Neural cell (in vitro differentiated cells): ENCODE measurements around the gene LCLAT1. TPM values are rescaled to one million over a fixed set of nuclear protein-coding genes. Genes with fewer than 3 reads are reported as not detected.

Experiments
- H2AFZ ChIP-seq: fragments of 200-600, 300-800 bp; sonication (generic), shearing (Covaris generic); 2 replicates; pipeline ENCODE4 v1.6.0; 2014; ENCODE audit warnings: low read depth, mild to moderate bottlenecking, antibody characterized with exemption, low read length, moderate library complexity
- H3F3A ChIP-seq: fragments of 200-600 bp; shearing (Covaris generic); 2 replicates; pipeline ENCODE4 v1.6.1; 2016; ENCODE audit warnings: mild to moderate bottlenecking, moderate library complexity, mixed read lengths, antibody characterized with exemption, low read length; ENCODE audit not compliant: insufficient read depth, poor library complexity, severe bottlenecking
- H3K27ac ChIP-seq: fragments of 200-600, 300-800 bp; sonication (generic), shearing (Covaris generic); 2 replicates; pipeline ENCODE4 v1.5.1; 2014; ENCODE audit warnings: mild to moderate bottlenecking, low read length, moderate library complexity
- H3K27me3 ChIP-seq: fragments of 300-800, 200-600 bp; sonication (generic), shearing (Covaris generic); 2 replicates; pipeline ENCODE4 v1.6.0; 2014; ENCODE audit warnings: mild to moderate bottlenecking, low read depth, low read length, moderate library complexity; ENCODE audit not compliant: insufficient read depth
- H3K36me3 ChIP-seq: fragments of 300-800, 200-600 bp; sonication (generic), shearing (Covaris generic); 2 replicates; pipeline ENCODE4 v1.5.1; 2014; ENCODE audit warnings: mild to moderate bottlenecking, antibody characterized with exemption, low read length, moderate library complexity; ENCODE audit not compliant: insufficient read depth
- H3K4me2 ChIP-seq: fragments of 300-800, 200-600 bp; sonication (generic), shearing (Covaris generic); 2 replicates; pipeline ENCODE4 v1.6.0; 2014; ENCODE audit warnings: mild to moderate bottlenecking, low read length
- H3K4me3 ChIP-seq: fragments of 300-800, 200-600 bp; sonication (generic), shearing (Covaris generic); 2 replicates; pipeline ENCODE4 v1.5.1; 2014; ENCODE audit warnings: mild to moderate bottlenecking, low read length, moderate library complexity
- H3K79me2 ChIP-seq: fragments of 200-600 bp; shearing (Covaris generic); replicated peaks from 2 replicates; pipeline ENCODE4 v1.6.0; 2014; ENCODE audit warnings: mild to moderate bottlenecking, low read length, moderate library complexity; ENCODE audit not compliant: insufficient read depth
- H3K9ac ChIP-seq: fragments of 300-800, 200-600 bp; sonication (generic), shearing (Covaris generic); 2 replicates; pipeline ENCODE4 v1.6.1; 2016; ENCODE audit warnings: mild to moderate bottlenecking, low read length, mixed read lengths
- H3K9me2 ChIP-seq: fragments of 200-600 bp; shearing (Covaris generic); 2 replicates; pipeline ENCODE4 v1.6.1; 2016; ENCODE audit warnings: mild to moderate bottlenecking, low read length, mixed read lengths; ENCODE audit not compliant: insufficient read depth
- H3K9me3 ChIP-seq: fragments of 200-600, 300-800 bp; sonication (generic), shearing (Covaris generic); 2 replicates; pipeline ENCODE4 v1.6.1; 2016; ENCODE audit warnings: mild to moderate bottlenecking, mixed run types, low read length, moderate library complexity, mixed read lengths
- H4K20me1 ChIP-seq: fragments of 200-600 bp; shearing (Covaris generic); 2 replicates; pipeline ENCODE4 v1.6.1; 2016; ENCODE audit warnings: mild to moderate bottlenecking, mixed run types; ENCODE audit not compliant: insufficient read depth
- CTCF ChIP-seq: fragments of 450-650 bp; IDR thresholded peaks from 2 replicates; pipeline ENCODE4 v1.5.1; 2014; ENCODE audit warnings: antibody characterized with exemption, mild to moderate bottlenecking, moderate library complexity; ENCODE audit not compliant: poor library complexity, severe bottlenecking
- EP300 ChIP-seq: fragments of 450-650 bp; conservative IDR thresholded peaks from 2 replicates; pipeline ENCODE4 v1.6.1; 2014; ENCODE audit warnings: antibody characterized with exemption, mild to moderate bottlenecking, moderate library complexity; ENCODE audit not compliant: poor library complexity, severe bottlenecking
- EZH2 ChIP-seq: fragments of 200-600, 300-800 bp; shearing (Covaris generic), sonication (generic); IDR thresholded peaks from 2 replicates; pipeline ENCODE4 v1.6.1; 2014; ENCODE audit warnings: antibody characterized with exemption, low read length, borderline replicate concordance, mild to moderate bottlenecking; ENCODE audit not compliant: insufficient read depth, poor library complexity, severe bottlenecking
- MXI1 ChIP-seq: fragments of 450-650 bp; conservative IDR thresholded peaks from 2 replicates; pipeline ENCODE4 v1.6.1; 2014; ENCODE audit warnings: antibody characterized with exemption, mild to moderate bottlenecking; ENCODE audit not compliant: poor library complexity, severe bottlenecking
- POLR2AphosphoS5 ChIP-seq: IDR thresholded peaks from 2 replicates; pipeline ENCODE4 v1.6.1; 2012
- RAD21 ChIP-seq: fragments of 450-650 bp; conservative IDR thresholded peaks from 2 replicates; pipeline ENCODE4 v1.6.1; 2014; ENCODE audit warnings: antibody characterized with exemption, mild to moderate bottlenecking, moderate library complexity
- SMC3 ChIP-seq: fragments of 450-650 bp; conservative IDR thresholded peaks from 2 replicates; pipeline ENCODE4 v1.6.1; 2014; ENCODE audit warnings: antibody characterized with exemption, mild to moderate bottlenecking, moderate library complexity; ENCODE audit not compliant: poor library complexity
- TAF1 ChIP-seq: IDR thresholded peaks from 2 replicates; pipeline ENCODE4 v1.6.1; 2012; ENCODE audit warnings: low read depth
- polyA plus RNA-seq: library from polyadenylated mRNA; depleted of rRNA; stranded (reverse); fragments of >200 nt; gene quantifications from 2 replicates; pipeline ENCODE4 v1.2.3, GENCODE V29; 2014
- TF ChIP-seq, protein P1 (sequence below): IDR thresholded peaks from 2 replicates; pipeline ENCODE4 v1.6.1; 2012; ENCODE audit warnings: borderline replicate concordance

LCLAT1 gene
- polyA plus RNA-seq, 1 donor from 2014 or later, result 5.8 TPM

- no peaks in the 10 kb centered on the region for H3K9me2 ChIP-seq
- H3K4me2 ChIP-seq, result no peak overlapping the region
- no peak overlapping the region for H3K4me3 ChIP-seq
- no peaks in the 10 kb centered on the region for H4K20me1 ChIP-seq
- H3K27me3 ChIP-seq, result no peaks in the 10 kb centered on the region
- H3K79me2 ChIP-seq, result no peaks in the 10 kb centered on the region
- no peaks in the 10 kb centered on the region for H3K36me3 ChIP-seq
- TF ChIP-seq, protein P1, sequence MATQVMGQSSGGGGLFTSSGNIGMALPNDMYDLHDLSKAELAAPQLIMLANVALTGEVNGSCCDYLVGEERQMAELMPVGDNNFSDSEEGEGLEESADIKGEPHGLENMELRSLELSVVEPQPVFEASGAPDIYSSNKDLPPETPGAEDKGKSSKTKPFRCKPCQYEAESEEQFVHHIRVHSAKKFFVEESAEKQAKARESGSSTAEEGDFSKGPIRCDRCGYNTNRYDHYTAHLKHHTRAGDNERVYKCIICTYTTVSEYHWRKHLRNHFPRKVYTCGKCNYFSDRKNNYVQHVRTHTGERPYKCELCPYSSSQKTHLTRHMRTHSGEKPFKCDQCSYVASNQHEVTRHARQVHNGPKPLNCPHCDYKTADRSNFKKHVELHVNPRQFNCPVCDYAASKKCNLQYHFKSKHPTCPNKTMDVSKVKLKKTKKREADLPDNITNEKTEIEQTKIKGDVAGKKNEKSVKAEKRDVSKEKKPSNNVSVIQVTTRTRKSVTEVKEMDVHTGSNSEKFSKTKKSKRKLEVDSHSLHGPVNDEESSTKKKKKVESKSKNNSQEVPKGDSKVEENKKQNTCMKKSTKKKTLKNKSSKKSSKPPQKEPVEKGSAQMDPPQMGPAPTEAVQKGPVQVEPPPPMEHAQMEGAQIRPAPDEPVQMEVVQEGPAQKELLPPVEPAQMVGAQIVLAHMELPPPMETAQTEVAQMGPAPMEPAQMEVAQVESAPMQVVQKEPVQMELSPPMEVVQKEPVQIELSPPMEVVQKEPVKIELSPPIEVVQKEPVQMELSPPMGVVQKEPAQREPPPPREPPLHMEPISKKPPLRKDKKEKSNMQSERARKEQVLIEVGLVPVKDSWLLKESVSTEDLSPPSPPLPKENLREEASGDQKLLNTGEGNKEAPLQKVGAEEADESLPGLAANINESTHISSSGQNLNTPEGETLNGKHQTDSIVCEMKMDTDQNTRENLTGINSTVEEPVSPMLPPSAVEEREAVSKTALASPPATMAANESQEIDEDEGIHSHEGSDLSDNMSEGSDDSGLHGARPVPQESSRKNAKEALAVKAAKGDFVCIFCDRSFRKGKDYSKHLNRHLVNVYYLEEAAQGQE, result no peak
- no peak for TF ChIP-seq TAF1
- TF ChIP-seq CTCF, result no peak
- no peak for TF ChIP-seq RAD21
- TF ChIP-seq EZH2, result no peak
- TF ChIP-seq SMC3, result no peak
- no peak for TF ChIP-seq POLR2AphosphoS5
- TF ChIP-seq EP300, result no peak
- TF ChIP-seq MXI1, result no peak
- no peaks in the 10 kb centered on the region for H3K9me3 ChIP-seq
- H3K27ac ChIP-seq, result no peak overlapping the region
- no peaks in the 10 kb centered on the region for H3F3A ChIP-seq
- H2AFZ ChIP-seq, result no peak overlapping the region
- no peak overlapping the region for H3K9ac ChIP-seq
Observed at GRCh38 chr2:30689496-30690125, 242.6 kb downstream of the LCLAT1 start.

DNA sequence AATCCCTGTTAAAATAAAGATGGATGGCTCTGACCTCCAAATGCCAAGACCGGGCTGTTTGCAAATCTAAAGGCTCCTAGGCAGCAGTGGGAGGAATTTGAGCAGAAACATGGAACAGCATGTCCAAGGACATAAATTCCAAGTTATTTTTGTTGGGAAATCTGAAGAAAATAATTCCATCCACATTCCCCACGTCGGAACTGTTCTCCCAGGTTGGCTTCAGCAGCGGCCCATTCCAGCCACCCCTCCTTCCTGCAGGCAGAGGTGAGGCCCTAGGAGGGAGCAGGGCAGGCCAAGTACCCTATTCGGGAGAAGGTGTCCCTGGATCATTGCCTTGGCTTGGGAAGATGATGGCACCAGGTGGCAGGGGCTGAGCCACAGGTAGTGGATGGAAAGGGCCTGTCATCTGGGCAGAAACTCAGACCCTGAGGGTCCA lies 243.1 kb downstream of the LCLAT1 start:
- no peak overlapping the region for H3K9ac ChIP-seq
- no peaks in the 10 kb centered on the region for H3K9me3 ChIP-seq
- no peak overlapping the region for H3K27ac ChIP-seq
- H4K20me1 ChIP-seq, result no peaks in the 10 kb centered on the region
- TF ChIP-seq RAD21, result no peak
- no peak for TF ChIP-seq EZH2
- TF ChIP-seq POLR2AphosphoS5, result no peak
- no peak for TF ChIP-seq EP300
- TF ChIP-seq, protein P1, result no peak
- TF ChIP-seq TAF1, result no peak
- no peak for TF ChIP-seq CTCF
- no peak for TF ChIP-seq SMC3
- TF ChIP-seq MXI1, result no peak
- no peak overlapping the region for H3K4me3 ChIP-seq
- no peaks in the 10 kb centered on the region for H3K79me2 ChIP-seq
- H3K4me2 ChIP-seq, result no peak overlapping the region
- H3K36me3 ChIP-seq, result no peaks in the 10 kb centered on the region
- no peaks in the 10 kb centered on the region for H3F3A ChIP-seq
- no peaks in the 10 kb centered on the region for H3K9me2 ChIP-seq
- no peak overlapping the region for H2AFZ ChIP-seq
- no peaks in the 10 kb centered on the region for H3K27me3 ChIP-seq
